GM18858 (cell line): ENCODE measurements around the gene KDM2A.

ENCODE experiments used
- ATAC-seq: cut with Tn5 transposase; IDR thresholded peaks from one replicate; pipeline ENCODE4 v1.9.1; 2021; ENCODE audit not compliant: unreplicated experiment

KDM2A gene

DNA sequence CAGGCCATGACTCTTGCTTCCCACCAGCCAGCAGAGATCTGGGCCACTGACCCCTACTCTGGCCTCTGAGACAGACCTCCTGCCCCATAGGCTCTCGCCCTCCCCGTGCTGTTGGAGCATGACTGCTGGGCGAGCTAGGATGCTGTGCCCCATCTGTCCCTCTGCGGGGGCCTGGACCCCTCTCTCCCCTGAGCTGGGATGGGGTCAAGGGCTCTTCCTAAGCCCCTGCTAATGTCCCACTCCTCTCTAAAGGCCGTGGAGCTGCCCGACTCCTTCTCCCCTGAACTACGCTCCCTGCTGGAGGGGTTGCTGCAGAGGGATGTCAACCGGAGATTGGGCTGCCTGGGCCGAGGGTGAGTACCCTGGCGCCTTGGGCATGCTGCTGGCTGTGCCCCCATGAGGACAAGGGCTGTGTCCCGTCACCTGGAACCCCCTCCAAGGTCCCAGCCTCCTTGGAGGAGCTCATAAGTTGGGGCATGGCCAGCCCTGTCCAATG, 163.9 kb downstream of the KDM2A start:
- ATAC-seq: no peak

DNA sequence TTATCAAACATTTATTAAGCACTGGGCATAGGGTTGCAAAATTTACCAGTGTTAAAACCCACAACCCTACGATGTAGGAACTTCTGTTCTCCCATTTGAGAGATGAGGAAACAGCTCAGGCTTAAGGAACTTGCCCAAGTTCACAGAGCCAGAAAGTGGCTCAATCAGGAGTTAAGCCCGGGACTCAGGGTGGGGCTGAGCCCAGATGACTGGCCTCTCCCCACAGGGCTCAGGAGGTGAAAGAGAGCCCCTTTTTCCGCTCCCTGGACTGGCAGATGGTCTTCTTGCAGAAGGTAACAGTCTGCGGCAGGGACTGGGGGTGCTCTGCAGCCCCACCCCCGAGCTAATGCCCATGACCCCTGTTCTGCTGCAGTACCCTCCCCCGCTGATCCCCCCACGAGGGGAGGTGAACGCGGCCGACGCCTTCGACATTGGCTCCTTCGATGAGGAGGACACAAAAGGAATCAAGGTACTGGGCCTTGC, 164.5 kb downstream of the KDM2A start:
- ATAC-seq: no peak

DNA sequence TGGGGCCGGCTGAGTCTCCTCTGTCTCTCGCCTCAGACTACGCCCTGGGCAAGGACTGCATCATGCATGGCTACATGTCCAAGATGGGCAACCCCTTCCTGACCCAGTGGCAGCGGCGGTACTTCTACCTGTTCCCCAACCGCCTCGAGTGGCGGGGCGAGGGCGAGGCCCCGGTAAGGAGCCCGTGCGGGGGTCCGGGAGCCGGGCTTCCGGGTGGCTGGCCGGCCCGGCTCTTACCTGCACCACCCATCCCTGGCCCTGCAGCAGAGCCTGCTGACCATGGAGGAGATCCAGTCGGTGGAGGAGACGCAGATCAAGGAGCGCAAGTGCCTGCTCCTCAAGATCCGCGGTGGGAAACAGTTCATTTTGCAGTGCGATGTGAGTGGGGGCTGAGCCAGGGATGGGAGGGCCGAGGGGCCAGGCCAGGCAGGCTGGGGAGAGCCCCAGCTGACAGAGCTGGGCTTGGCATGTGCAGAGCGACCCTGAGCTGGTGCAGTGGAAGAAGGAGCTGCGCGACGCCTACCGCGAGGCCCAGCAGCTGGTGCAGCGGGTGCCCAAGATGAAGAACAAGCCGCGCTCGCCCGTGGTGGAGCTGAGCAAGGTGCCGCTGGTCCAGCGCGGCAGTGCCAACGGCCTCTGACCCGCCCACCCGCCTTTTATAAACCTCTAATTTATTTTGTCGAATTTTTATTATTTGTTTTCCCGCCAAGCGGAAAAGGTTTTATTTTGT, 165.9 kb downstream of the KDM2A start:
- ATAC-seq: no peak

DNA sequence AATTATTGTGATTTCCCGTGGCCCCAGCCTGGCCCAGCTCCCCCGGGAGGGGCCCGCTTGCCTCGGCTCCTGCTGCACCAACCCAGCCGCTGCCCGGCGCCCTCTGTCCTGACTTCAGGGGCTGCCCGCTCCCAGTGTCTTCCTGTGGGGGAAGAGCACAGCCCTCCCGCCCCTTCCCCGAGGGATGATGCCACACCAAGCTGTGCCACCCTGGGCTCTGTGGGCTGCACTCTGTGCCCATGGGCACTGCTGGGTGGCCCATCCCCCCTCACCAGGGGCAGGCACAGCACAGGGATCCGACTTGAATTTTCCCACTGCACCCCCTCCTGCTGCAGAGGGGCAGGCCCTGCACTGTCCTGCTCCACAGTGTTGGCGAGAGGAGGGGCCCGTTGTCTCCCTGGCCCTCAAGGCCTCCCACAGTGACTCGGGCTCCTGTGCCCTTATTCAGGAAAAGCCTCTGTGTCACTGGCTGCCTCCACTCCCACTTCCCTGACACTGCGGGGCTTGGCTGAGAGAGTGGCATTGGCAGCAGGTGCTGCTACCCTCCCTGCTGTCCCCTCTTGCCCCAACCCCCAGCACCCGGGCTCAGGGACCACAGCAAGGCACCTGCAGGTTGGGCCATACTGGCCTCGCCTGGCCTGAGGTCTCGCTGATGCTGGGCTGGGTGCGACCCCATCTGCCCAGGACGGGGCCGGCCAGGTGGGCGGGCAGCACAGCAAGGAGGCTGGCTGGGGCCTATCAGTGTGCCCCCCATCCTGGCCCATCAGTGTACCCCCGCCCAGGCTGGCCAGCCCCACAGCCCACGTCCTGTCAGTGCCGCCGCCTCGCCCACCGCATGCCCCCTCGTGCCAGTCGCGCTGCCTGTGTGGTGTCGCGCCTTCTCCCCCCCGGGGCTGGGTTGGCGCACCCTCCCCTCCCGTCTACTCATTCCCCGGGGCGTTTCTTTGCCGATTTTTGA, 166.8 kb downstream of the KDM2A start:
- ATAC-seq: no peak

DNA sequence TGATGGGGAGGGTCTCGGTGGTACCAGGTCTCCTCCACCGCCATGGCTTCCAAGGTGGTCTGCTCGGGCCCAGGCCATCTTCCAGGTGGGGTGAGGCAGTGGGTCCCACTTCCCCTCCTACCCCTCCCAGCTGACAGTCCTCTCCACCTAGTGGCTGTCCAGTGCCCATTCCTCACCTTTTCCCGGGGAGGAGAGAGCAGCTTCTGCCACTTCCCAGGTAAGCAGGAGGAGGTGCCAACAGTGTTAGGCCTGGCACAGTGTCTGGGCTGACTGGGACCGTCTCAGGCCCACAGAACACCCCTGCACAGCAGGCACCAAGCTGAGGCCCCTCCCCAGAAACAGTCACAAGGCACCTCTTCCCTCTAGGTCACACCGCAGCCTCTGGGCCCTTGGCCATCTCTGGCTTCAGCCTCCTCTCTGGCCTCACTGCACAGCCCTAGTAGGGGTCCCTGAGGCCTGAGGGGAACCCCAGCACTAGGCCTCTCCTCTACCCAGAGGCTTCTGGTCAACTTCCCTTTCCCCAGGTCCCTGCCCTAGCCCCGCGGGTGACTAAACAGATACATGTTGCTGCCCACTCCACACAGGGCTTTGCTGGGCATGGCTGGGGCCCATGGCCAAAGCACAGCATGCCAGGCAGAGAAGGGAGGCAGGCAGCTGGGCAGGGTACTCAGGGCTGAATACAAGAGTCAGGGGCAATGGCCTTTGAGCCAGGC, 167.7 kb downstream of the KDM2A start:
- ATAC-seq: no peak

DNA sequence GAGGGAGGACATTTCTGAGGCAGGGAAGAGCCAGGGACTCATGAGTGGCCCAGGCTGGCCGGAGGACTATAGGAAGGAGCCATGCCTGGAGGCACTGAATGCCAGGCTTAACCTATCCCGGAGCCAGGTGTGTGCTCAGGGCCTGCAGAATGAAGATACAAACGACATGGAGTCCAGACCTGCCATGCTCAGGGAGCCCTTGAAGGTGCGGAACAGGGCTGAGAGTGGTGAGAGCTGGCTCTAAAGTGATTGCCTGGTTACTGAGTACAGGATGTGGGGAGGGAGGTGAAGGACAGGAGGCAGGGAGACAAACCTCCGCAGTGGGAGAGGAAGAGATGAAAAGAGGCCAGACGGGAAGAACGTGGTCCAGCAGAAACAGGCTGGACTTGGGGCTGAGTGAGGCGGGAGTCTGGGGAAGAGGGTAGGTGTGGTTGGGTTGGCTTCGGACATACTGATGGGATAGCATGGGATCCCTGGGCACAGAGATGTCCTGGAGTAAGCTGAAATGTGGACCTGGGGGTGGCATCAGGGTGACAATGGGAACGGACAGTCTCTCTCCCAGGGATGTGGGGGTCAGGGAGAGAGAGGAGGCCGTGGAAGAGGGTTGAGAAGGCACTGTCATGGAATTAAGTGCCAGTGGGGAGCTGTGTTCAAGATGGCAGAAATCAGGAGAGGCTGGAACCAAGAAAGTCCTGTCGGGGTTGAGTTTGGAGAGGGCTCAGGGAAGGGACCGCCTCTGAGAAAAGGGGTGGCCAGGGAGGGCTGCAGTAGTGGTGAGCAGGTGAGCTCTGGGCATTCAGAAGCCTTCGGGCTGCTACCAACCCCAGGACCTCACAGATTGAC, 168.5 kb downstream of the KDM2A start:
- ATAC-seq: no peak

DNA sequence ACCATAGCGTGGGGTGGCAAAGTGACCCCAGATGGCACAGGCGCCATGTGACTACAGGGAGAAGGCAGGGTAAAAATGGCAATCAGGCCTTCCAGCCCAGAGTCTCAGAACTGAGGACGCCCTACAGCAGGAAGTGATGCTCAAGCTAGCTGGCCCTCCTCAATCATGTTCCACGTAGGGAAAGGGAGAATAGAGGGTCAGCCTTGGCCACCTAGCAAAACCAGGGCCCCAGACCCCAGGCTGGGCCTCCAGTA, 169.1 kb downstream of the KDM2A start:
- no peak for ATAC-seq

DNA sequence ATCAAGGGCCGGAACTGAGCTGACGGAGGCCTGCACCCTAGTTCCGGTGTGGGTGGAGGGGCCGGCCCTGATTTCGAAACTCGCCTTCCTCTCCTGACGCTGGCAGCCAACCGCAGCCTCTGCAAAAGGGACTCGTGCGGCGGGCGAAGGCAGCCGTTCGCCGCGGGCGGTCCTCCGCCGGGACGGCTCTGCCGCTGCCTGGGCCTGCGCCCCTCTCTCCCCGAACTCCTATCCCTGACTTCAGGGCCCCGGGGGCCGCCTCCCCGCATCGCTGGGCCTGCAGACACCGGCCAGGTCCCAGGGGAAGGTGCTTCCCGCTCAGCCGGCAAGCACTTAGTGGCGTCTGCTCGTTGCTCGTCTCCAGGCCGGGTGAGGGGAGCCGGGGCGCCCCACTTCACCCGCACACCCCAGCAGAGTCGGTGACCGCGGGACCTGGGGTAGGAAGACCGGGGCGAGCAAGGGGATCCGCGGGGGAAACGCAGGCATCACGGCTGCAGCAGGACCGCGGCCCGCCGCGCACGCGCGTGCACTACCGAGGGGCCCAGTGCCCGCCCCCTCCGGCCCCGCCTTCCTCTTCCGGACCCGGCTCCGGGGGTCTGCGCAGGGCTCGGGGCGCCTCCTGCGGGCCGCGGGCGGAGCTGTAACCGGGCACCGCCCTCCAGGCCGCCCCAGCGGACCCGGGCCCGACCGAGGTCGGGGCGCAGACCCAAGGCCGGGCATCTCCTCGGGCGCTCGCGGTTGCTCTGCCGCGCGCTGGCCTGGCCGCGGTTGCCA, 169.6 kb downstream of the KDM2A start:
- peak; percentile 48 for ATAC-seq

DNA sequence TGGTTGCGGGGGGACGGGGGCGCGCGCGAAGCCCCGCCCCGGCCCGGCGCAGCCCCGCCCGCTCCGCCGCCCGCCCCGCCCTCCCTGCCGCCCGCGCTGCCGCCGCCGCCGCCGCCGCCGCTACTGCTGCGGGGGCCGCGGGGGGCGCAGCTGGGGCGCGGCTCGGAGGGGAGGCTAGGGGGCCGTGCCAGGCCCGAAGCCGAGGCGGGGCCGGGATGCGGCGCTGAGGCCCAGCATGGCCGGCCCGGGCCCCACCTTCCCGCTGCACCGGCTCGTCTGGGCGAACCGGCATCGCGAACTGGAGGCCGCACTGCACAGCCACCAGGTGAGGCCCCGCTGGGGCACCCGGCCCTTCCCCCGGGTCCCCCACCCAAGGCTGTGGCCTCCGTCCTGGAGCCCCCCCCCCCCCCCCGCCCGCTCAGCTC, 170.2 kb downstream of the KDM2A start, which contains the start of gene ANKRD13D:
TSS of gene ANKRD13D (plus strand) at position 78 of the 425 bp plus-strand sequence. CDS start at position 236, 158 bp downstream.
- ATAC-seq: peak; percentile 30

DNA sequence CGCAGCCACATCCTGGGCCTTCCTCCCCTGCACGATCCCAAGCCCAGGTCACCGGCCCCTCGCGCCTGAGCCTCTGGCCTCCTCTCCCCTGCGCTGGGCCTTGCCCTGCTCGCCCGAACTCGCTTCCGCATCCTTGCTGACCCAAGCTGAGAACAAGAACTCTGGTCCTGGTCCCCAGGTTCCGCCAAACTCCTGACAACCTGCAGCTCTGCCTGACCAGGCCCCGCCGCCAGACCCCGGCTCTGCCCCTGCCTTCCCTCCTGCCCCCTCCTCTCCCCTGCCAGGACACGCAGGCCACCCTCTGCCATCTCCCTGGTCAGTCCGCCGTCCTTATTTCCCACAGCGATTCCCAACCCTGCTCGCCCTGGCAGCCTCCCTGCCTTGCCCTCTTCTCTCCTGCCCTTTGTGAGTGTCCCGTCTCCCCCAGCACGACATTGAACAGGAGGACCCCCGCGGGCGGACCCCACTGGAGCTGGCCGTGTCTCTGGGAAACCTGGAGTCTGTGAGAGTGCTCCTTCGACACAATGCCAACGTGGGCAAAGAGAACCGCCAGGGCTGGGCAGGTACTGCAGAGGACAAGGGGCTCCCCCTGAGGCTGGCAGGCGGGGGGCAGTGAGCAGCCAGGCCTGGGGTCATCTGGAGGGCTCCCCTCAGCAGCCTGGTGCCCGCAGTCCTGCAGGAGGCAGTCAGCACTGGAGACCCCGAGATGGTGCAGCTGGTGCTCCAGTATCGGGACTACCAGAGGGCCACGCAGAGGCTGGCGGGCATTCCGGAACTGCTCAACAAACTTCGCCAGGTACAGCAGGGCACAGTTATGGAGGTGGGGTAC, 170.8 kb downstream of the KDM2A start:
- no peak for ATAC-seq

DNA sequence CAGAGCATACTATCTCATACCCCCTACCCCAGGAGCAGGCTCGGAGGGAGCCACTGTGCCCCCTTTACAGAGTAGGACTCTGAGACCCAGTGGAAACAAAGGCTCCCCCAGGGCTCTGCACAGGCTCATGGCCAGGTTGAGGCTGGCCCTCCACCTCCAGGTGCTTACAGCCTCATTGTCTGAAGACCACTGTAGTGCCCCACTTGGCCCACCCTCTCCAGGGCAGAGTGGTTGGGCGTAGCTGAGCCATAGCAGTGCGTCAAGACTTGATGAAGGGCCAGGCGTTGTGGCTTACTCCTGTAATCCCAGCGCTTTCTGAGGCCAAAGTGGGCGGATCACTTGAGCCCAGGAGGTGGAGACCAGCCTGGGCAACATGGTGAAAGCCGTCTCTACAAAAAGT, 171.7 kb downstream of the KDM2A start:
- no peak for ATAC-seq

DNA sequence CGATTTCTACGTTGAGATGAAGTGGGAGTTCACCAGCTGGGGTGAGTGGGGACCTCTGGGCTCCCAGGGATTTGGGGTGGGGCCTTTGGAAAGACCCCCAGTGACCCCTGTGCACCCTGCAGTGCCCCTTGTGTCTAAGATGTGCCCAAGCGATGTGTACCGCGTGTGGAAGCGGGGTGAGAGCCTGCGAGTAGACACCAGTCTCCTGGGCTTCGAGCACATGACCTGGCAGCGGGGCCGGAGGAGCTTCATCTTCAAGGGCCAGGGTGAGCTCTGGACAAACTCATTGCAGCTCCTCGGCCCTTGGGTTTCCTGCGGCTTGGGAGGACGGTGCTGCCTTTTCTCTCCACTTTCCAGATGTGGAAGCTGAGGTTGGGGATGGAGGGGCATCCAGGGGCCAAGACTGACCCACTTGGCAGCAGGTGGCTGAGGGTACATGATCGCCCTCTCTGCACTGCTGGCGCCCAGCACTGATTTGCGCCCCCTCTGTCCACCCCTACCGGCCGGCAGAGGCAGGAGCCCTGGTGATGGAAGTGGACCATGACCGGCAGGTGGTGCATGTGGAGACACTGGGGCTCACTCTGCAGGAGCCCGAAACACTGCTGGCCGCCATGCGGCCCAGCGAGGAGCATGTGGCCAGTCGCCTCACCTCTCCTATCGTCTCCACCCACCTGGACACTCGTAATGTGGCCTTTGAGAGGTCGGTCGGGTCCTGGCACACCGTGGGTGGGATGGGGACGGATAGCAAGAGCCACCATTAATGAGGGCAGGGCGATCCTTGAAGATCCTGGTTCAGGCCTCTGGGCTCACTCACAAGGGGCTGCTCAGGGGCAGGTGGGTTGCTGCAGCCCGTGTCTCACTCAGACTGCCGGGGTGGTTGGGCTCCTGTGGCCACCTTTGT, 172.7 kb downstream of the KDM2A start:
- no peak for ATAC-seq

DNA sequence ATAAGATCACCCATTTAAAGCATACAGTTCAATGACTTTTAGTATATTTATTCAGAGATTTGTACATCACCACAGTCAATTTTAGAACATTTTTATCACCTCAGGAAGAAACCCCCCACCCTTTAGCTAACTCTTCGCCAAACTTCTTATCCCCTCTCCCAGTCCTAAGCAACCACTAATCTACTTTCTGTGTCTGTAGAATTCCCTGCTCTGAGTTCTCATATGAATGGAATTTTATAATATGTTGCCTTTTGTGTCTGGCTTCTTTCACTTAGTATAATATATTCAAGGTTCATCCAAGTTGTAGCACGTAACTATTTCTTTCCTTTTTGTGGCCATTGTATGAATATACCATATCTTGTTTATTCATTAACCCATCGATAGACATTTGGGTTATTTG, 173.6 kb downstream of the KDM2A start:
- no peak for ATAC-seq

DNA sequence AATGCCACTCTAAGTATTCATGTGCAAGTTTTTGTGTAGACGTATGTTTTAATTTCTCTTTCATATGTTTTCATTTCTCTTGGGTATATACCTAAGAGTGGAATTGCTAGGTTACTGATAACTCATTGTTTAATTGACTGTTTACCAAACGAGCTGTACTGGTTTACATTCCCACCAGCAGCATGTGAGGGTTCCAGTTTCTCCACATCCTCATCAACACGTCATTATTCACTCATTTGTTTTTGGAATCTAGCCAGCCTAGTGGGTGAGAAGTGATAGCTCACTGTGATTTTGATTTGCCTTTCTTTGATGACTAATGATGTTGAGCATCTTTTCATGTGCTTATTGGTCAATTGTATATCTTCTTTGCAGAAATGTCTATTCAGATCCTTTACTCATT, 174.0 kb downstream of the KDM2A start:
- ATAC-seq: no peak

DNA sequence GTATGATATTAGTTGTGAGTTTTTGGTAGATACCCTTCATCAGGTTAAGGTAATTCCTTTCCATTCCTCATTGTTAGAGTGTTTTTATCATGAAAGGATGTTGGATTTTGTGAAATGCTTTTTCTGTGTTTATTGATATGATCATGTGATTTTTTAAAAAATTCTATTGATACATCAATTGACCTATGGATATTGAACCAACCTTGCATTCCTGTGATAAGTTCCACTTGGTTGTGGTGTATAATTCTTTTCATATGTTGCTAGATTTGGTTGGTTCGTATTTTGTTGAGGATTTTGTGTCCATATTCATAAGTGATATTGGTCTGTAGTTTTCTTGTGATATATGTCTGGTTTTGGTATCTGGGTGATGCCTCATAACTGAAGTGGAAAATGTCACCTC, 176.8 kb downstream of the KDM2A start:
- no peak for ATAC-seq

DNA sequence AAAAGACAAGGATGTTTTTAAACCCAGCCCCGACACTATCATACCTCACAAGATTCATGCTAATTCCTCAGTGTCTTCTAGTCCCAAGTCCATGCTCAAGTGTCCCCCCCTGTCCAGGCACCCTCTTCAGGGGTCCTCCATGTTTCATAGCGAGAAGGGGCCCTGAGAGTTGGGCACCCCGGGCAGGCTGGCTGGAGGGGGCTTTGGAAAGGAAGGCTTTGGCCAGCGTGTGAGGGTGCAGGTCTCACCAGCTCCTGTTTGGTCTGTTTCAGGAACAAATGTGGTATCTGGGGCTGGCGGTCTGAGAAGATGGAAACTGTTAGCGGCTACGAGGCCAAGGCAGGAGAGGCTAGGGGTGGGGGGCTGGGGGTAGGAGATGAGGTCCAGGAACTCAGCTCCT, 179.7 kb downstream of the KDM2A start:
- ATAC-seq: no peak

DNA sequence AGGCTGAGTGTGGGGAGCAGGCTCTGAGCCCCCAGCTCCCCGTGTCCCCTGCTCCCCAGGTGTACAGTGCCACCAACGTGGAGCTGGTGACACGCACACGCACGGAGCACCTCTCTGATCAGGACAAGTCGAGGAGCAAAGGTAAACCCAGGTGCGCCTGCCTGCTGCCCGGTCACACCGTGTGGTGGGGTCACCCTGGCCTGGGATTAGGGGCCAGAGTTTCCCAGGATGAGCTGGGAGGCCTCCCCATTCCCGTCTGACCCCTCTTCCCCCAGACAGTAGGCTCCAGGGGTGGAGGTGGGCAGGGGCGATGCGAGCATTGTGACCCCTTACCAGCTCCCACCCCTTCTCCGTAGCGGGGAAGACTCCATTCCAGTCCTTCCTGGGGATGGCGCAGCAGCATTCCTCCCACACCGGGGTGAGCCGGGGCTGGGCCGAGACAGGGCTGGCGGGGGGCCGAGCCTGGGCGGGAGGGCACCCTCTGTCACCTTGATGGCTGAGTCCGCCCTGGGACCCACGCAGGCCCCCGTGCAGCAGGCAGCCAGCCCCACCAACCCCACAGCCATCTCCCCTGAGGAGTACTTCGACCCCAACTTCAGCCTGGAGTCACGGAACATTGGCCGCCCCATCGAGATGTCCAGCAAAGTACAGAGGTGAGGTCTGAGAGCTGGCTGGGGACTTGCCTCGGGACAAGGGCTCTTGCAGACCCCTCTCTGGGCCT, 180.6 kb downstream of the KDM2A start:
- ATAC-seq: no peak
